Measurements from ENCODE around the gene TP53BP2.
"Not testable (repeated sequence)": the region's sequence is repeated elsewhere in the genome, so short reads cannot be mapped to it uniquely, and the experiment has no call there.

Gene TP53BP2

DNA sequence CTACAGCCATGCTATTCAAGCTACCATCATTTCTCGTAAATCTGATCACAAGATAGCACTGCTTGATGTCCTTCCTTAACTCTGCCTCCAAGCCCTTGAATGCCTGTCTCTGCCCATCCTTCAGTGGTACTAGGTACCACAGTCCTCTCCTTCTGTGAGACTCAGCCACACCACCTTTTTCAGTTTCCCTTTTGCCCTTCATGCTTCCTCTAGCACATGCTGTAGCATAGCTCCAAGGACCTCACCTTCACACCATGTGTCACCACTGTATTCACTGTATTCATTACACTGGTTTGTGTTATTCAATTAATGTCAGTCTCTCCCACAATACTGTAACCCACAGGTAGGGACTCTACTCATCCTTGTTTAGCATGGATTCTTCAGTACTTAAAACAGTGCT is 8.0 kb upstream of the TP53BP2 start:
- DNase-seq: no peak

GRCh38 chr1:223853275-223853674 is 7.5 kb upstream of the TP53BP2 start:
- no peak for DNase-seq

DNA sequence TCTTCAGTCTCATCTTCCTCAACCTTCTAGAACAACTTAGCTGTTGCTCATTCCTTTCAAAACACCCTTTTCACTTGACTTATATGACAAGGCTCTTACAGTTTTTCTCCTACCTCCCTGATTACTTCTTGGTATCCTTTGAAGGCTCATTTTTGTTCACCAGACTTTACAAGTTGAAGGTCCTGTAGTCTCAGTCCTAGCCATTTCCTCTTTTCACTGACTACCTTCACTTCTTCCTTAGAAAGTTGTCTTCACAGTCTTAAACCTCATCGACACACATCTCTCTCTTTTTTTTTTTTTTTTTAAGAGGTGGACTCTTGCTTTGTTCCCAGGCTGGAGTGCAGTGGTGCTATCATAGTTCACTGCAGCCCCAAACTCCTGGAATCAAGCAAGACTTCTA is 6.6 kb upstream of the TP53BP2 start:
- no peak for DNase-seq

GRCh38 chr1:223849352-223850254 is 3.9 kb upstream of the TP53BP2 start:
- DNase-seq: no peak

- DNase-seq: no peak
Observed at GRCh38 chr1:223848536-223848935, 2.8 kb upstream of the TP53BP2 start.

DNA sequence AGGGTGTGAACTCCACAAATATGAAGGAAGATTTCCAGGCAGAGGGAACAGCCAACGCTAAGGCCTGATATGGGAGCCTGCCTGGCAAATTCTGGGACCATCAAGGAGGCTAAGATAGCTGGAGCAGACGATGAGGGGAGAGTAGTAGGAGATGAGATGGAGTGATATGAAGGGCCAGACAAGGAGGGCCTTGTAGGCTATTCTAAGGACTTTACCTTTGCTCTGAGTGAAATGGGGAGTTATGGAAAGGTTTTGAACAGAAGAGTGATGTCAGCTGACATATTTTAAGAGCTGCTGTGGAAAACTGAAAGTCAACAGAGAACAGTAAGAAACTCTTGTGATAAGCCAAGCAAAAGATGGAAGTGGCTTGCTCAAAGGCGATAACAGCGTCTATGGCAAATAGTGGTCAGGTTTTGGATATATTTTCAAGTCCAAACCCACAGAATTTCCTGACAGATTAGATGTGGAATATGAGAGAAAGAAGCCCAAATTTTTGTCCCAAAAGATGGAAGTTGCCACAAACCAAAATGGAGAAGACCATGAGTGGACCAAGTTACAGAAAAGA is 2.1 kb upstream of the TP53BP2 start:
- no peak for DNase-seq

GRCh38 chr1:223845037-223845809 is 524 bp downstream of the TP53BP2 start:
- no peak for DNase-seq

GRCh38 chr1:223844787-223845036 is 1.0 kb downstream of the TP53BP2 start:
- no peak for DNase-seq

DNA sequence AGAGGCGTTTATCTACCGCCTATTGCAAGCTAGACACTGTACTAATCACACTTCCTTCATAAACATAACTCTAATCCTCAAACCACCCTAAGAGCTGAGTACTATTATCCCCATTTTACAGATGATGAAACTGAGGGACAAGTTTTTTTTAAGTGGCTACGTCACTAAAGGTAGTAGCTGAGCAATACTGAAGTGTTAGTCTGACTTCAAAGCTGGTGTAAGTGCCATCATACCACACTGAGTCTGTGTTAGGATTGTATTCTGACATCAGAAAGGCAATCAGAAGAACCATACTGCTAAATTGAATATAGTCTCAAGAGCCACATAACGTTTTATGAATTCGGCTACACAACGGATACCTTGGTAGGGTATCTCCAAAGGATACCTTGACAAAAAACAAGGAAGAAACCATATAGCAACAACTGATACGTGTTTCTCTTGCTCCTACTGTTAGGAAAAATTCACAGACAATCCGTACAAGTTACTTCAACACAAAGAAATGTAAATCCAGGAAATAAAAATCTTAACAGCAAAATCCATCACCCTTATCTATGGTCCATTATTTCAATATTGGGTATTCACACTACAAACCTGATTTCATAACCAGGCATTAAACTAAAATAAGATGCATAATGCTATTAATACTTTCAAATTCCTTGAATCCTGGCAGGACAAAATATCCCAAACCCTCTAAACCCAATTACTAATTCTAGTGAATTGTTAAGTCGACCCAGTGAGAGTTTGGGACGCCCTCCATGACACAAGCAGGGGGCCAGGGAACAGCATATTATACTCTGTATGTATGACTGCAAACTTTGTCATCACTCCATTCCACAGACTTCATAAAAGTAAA is 1.6 kb downstream of the TP53BP2 start:
- no peak for DNase-seq

DNA sequence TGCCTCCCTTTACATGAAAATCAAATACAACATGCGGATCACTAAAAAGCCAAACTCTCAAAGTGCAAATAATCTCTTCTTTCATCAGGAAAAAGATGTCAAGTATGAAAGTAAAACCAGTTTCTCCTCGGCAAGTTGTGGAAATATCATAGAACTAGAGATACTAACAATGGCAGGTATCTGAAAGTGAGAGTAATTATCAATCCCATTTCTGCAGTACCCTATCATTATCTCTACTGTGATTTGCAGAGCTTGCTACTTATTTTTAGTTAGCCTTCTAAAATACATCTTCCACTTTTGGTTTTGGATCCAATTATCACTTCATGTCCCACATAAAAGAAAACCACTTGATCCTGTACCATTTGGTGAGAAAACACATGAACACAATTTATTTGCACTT is 3.0 kb downstream of the TP53BP2 start:
- no peak for DNase-seq

DNA sequence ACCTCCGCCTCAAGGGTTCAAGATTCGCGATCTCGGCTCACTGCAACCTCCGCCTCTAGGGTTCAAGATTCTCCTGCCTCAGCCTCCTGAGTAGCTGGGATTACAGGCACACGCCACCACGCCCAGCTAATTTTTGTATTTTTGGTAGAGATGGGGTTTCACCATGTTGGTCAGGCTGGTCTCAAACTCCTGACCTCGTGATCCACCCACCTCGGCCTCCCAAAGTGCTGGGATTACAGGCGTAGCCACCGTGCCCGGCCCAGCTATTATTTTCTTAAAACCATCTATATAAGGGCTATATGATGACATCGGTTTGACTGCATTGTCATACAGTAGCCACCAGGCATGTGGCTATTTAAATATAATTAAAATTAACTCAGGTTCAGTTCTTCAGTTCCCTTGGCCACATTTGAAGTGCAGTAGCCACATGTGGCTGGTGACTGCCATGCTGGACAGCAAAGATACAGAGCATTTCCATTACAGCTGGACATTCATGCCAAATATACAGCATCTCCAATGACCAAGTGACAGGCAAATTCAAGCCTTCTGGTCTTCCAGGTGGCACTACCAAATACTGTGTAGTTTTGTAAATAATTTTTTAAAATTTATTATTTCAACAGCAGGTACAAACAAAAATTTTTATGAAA is 3.6 kb downstream of the TP53BP2 start:
- DNase-seq: not testable (repeated sequence)

GRCh38 chr1:223840254-223840653 is 5.5 kb downstream of the TP53BP2 start:
- DNase-seq: no peak

DNA sequence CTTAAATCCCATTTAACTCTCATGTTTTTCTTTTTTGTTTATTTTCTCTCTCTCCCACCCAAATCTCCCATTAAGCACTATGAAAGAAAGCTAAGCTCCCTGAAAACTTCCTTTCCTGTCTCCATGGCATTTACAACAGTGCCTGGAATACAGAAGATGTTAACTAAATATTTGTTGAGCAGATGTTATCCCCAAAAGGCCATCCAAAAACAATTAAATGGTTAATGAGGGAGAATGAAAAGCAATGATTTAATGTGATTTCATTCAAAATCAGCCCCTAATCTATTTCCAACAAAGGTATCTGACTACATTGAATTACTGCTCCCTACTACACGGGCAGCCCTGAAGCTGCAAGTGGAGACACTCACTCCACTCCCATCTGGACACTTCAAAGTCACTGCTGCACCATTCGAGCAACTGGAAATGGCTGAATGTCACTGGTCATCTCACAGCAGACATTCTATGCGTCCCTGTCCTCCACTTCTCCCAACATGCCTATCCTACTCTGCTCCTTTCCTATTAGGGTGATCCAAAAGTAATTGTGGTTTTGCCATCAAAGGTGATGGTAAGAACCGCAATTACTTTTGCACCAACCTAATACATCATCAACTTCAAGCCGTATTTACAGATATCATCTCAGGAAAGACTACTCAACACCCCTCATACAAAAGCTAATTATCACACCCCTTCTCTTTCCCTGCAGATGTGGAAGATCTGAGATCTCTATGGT is 7.5 kb downstream of the TP53BP2 start:
- no peak for DNase-seq

GRCh38 chr1:223837687-223838086 is 8.1 kb downstream of the TP53BP2 start:
- no peak for DNase-seq

GRCh38 chr1:223837206-223837605 is 8.5 kb downstream of the TP53BP2 start:
- DNase-seq: no peak

- no peak for DNase-seq
Observed at GRCh38 chr1:223836586-223836985, 9.2 kb downstream of the TP53BP2 start.

DNA sequence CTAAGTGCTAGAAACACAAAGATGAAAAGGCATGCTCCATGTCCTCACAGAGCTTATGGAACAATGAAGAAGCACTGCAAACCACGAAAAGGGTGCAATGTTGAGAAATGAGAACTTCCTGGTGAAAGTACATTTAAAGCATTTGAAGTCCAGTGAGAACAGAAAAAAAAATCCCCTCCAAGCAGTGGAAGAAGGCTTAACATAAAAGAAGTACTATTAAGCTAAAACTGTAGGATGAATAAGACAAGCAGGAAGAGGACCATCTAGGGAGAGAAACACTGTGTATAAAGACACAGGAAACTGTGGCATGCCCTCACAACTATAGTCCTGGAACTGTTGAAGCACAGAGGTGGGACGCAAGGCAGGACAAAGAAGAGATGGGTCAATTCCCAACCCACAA is 10.0 kb downstream of the TP53BP2 start:
- no peak for DNase-seq

- no peak for DNase-seq
Observed at GRCh38 chr1:223834660-223835263, 11.0 kb downstream of the TP53BP2 start.

- no peak for DNase-seq
Observed at GRCh38 chr1:223833948-223834347, 11.8 kb downstream of the TP53BP2 start.

GRCh38 chr1:223832637-223832943 is 13.2 kb downstream of the TP53BP2 start:
- no peak for DNase-seq

- DNase-seq: peak; percentile 51
Observed at GRCh38 chr1:223831755-223832636, 13.8 kb downstream of the TP53BP2 start.

All from NCI-H226 (cell line).